GM23248 (cell line): ENCODE results near the gene KCNN4. TPM values are rescaled to one million over a fixed set of nuclear protein-coding genes. Genes with fewer than 3 reads are reported as not detected.

Experiments used
- DNase-seq: peaks from one replicate; pipeline ENCODE4 v3.0.0-alpha.2; 2015
- H2AFZ ChIP-seq: fragments of 200-600 bp; sonication (generic); 2 replicates; pipeline ENCODE4 v1.6.1; 2016; ENCODE audit warnings: antibody characterized with exemption
- H3F3A ChIP-seq: fragments of 200-600 bp; sonication (generic); 2 replicates; pipeline ENCODE4 v1.6.1; 2016; ENCODE audit warnings: mild to moderate bottlenecking, antibody characterized with exemption, mixed run types; ENCODE audit not compliant: insufficient read depth
- H3K27ac ChIP-seq: fragments of 200-600 bp; sonication (generic); 2 replicates; pipeline ENCODE4 v1.5.1; 2016; ENCODE audit warnings: mild to moderate bottlenecking
- H3K27me3 ChIP-seq: fragments of 200-600 bp; sonication (generic); replicated peaks from 2 replicates; pipeline ENCODE4 v1.6.1; 2016; ENCODE audit warnings: mild to moderate bottlenecking; ENCODE audit not compliant: insufficient read depth
- H3K36me3 ChIP-seq: fragments of 200-600 bp; sonication (generic); 2 replicates; pipeline ENCODE4 v1.6.1; 2016; ENCODE audit warnings: low read depth, mild to moderate bottlenecking
- H3K4me1 ChIP-seq: fragments of 200-600 bp; sonication (generic); 2 replicates; pipeline ENCODE4 v1.6.1; 2016; ENCODE audit warnings: mild to moderate bottlenecking; ENCODE audit not compliant: insufficient read depth
- H3K4me2 ChIP-seq: fragments of 200-600 bp; sonication (generic); one replicate; pipeline ENCODE4 v1.6.1; 2016; ENCODE audit warnings: mild to moderate bottlenecking; ENCODE audit not compliant: unreplicated experiment
- H3K4me3 ChIP-seq: fragments of 200-600 bp; sonication (generic); 2 replicates; pipeline ENCODE4 v1.5.1; 2016; ENCODE audit warnings: mild to moderate bottlenecking
- H3K79me2 ChIP-seq: fragments of 200-600 bp; sonication (generic); 2 replicates; pipeline ENCODE4 v1.6.1; 2016; ENCODE audit warnings: mild to moderate bottlenecking; ENCODE audit not compliant: insufficient read depth
- H3K9ac ChIP-seq: fragments of 200-600 bp; sonication (generic); 2 replicates; pipeline ENCODE4 v1.6.1; 2016; ENCODE audit warnings: mild to moderate bottlenecking
- H3K9me2 ChIP-seq: fragments of 200-600 bp; sonication (generic); 2 replicates; pipeline ENCODE4 v1.6.1; 2016; ENCODE audit warnings: mixed run types, mild to moderate bottlenecking, moderate library complexity; ENCODE audit not compliant: insufficient read depth
- H3K9me3 ChIP-seq: fragments of 200-600 bp; sonication (generic); one replicate; pipeline ENCODE4 v1.6.1; 2017; ENCODE audit warnings: low read depth
- H4K20me1 ChIP-seq: fragments of 200-600 bp; sonication (generic); 2 replicates; pipeline ENCODE4 v1.6.0; 2016; ENCODE audit not compliant: insufficient read depth
- EZH2 ChIP-seq: fragments of 200-600 bp; sonication (generic); IDR thresholded peaks from 2 replicates; pipeline ENCODE4 v1.6.1; 2018; ENCODE audit warnings: antibody characterized with exemption, mild to moderate bottlenecking; ENCODE audit not compliant: insufficient read depth, poor library complexity, severe bottlenecking
- EZH2phosphoT487 ChIP-seq: fragments of 200-600 bp; sonication (generic); IDR thresholded peaks from 2 replicates; pipeline ENCODE4 v1.6.1; 2018; ENCODE audit warnings: antibody characterized with exemption, moderate library complexity, mild to moderate bottlenecking, low read depth; ENCODE audit not compliant: insufficient read depth
- WGBS, 2 experiments: methylation state at CpG; one replicate each; pipeline ENCODE4 v1.1.6; 2015 to 2017; ENCODE audit warnings: low lambda C conversion rate in 2 of 2, low coverage in 1 of 2; ENCODE audit errors: missing lambda C conversion rate in 2 of 2; 5-methylcytosine and 5-hydroxymethylcytosine counted together
- in situ Hi-C: fragments of 300-500 bp; cut with MboI; formaldehyde crosslinking; loops from 2 replicates; pipeline ENCODE4 v1.15.0; 2020
- polyA plus RNA-seq: library from polyadenylated mRNA; unstranded; fragments of >200 nt; fragmentation: Nextera tagmentation; extraction: Ambion mirVana; gene quantifications from 2 replicates; pipeline ENCODE4 v1.2.1, GENCODE V29; 2016
- total RNA-seq: library from RNA; depleted of rRNA; stranded (reverse); fragments of >200 nt; shearing (Covaris generic); gene quantifications from 2 replicates; pipeline ENCODE4 v1.2.3, GENCODE V29; 2014

The KCNN4 gene
- total and polyA plus RNA-seq, 2 experiments from 2014 or later: 9.4 to 13.7 TPM

DNA sequence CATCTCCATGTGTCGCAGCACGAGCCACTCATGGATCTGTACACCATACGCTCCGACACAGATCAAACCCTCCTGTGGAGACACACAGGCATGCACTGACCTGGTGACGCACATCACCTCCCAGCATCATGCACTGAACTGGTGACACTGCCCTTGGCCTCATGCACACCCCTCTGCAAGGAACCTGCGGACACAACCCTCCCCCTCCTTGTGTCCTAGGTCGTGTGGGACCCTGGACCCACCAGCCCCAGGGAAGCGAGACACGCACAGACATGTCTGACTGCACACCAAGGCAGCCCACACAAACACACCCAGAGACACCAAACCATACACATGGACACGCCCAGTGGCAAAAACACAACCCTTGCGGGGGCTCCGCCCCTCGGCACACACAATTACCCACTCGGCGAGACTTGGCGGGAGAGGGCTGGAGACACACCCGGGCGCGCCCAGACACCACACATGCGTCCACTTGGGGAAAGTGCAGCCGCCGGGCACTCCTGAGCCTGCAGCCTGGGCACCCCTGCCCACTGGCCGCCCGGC lies 2.0 kb upstream of the KCNN4 start:
- WGBS, 2 experiments: 63 to 64% methylated on average over 24 of the region's 24 CpGs
- H3K4me3 ChIP-seq: no peak overlapping the region
- H3K4me2 ChIP-seq: no peak overlapping the region
- in situ Hi-C loops: no loop called here
- no peaks in the 10 kb centered on the region for H3K36me3 ChIP-seq
- H4K20me1 ChIP-seq: no peaks in the 10 kb centered on the region
- H3K9me2 ChIP-seq: no peaks in the 10 kb centered on the region
- H2AFZ ChIP-seq: no peak overlapping the region
- DNase-seq: no peak
- H3F3A ChIP-seq: no peaks in the 10 kb centered on the region; the same call in 1 of the 2 replicates
- no peaks in the 10 kb centered on the region; the same call in 1 of the 2 replicates for H3K79me2 ChIP-seq
- H3K27me3 ChIP-seq: no peaks in the 10 kb centered on the region
- H3K9ac ChIP-seq: no peak overlapping the region
- H3K4me1 ChIP-seq: peaks cover 36% of the 10 kb centered on the region
- no peak for TF ChIP-seq EZH2
- H3K27ac ChIP-seq: no peak overlapping the region
- no peaks in the 10 kb centered on the region for H3K9me3 ChIP-seq

DNA sequence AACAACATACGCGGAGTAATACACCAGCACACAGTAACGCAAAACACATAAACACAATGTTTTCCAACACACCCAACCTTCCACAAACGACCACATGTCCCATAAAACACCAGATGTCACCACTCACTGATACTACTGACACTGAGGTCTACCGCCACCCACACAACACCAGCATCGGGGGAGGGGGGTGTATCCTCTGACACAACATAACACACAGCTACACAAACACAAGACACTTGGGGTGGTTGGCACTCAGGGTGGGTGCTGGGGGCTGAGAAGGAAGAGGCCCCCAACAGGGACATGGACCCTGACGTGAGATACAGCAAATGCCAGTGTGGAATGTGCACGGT lies 1.5 kb upstream of the KCNN4 start:
- Histone ChIP-seq H3K27ac (no peak overlapping the region), H3K4me2 (no peak overlapping the region), H2AFZ (no peak overlapping the region), H3F3A (no peaks in the 10 kb centered on the region; the same call in 1 of the 2 replicates), H3K9me3 (no peaks in the 10 kb centered on the region), H3K9ac (no peak overlapping the region), H3K36me3 (no peaks in the 10 kb centered on the region), H3K9me2 (no peaks in the 10 kb centered on the region), H3K27me3 (no peaks in the 10 kb centered on the region), H3K4me1 (peaks cover 41% of the 10 kb centered on the region), H3K79me2 (no peaks in the 10 kb centered on the region; the same call in 1 of the 2 replicates), H3K4me3 (no peak overlapping the region), H4K20me1 (no peaks in the 10 kb centered on the region)
- in situ Hi-C loops: no loop called here
- WGBS, 2 experiments: 27 to 30% methylated on average over 8 of the region's 8 CpGs
- no peak for DNase-seq
- TF ChIP-seq EZH2phosphoT487: no peak
- no peak for TF ChIP-seq EZH2

DNA sequence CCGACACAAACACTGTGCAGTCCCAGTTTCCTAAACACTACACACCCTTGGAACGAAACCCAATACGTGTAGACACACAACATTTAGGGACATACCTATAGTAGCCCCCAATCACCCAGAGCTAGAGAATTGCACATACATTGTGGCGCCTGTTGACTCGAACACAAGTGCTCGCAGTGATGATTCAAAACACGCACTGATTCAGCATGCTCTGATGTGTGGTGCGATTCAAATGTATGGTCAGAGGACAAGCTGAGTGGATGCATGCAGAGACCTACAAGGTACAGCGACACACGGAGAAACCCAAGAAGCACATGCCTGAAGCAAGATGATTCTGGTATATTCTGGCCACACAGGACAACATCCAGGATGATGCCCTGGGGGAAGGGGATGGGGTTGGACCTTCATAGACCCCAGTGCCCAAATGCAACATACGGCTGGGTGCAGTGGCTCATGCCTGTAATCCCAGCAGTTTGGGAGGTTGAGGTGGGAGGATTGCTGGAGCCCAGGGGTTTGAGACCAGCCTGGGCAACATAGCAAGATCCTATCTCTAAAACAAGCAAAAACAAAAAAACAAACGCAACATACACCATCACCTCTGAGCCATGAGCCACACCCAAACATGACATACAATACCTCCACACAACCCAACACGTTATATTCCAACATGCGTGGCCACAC lies 997 bp upstream of the KCNN4 start:
- Histone ChIP-seq H2AFZ (0 out of 2 replicates have a peak overlapping the region, but pooled peaks have one; percentile 58), H3K4me1 (peaks cover 41% of the 10 kb centered on the region), H3K9me3 (no peaks in the 10 kb centered on the region), H4K20me1 (no peaks in the 10 kb centered on the region), H3K9ac (peak overlapping the region; percentile 72), H3K79me2 (no peaks in the 10 kb centered on the region; the same call in 1 of the 2 replicates), H3K4me2 (peak overlapping the region; percentile 69), H3K4me3 (no peak overlapping the region), H3K9me2 (no peaks in the 10 kb centered on the region), H3F3A (no peaks in the 10 kb centered on the region; the same call in 1 of the 2 replicates), H3K27me3 (no peaks in the 10 kb centered on the region), H3K36me3 (no peaks in the 10 kb centered on the region), H3K27ac (peak overlapping the region; percentile 24; the same call in 1 of the 2 replicates)
- TF ChIP-seq EZH2phosphoT487 (no peak), EZH2 (no peak)
- in situ Hi-C loops: no loop called here
- WGBS, 2 experiments: 85 to 87% methylated on average over 14 of the region's 14 CpGs
- no peak for DNase-seq

DNA sequence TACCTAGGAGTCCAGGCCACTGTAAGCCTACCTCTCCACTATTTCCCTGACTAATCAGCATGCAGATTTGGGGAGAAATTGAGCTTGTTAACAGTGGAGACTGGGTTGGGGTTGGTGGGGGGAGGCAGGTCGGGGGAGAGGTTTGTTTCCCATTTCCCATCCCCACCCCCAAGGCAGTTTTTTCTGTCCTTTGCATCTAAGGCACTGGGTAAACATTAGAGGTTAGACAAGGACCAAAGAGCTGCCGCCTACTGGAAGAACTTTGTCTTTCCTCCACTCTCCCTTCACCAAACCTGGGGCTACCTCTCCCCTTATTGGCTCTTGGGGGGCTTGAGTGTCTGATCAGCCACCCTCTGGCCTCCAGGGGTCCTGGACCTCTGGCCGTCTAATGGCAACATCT lies 953 bp downstream of the KCNN4 start:
- Histone ChIP-seq H3K4me3 (peak overlapping the region; percentile 65), H3K9me3 (no peaks in the 10 kb centered on the region), H3K4me1 (peaks cover 37% of the 10 kb centered on the region), H3K27me3 (no peaks in the 10 kb centered on the region), H4K20me1 (no peaks in the 10 kb centered on the region), H3F3A (no peaks in the 10 kb centered on the region; the same call in 1 of the 2 replicates), H3K4me2 (peak overlapping the region; percentile 69), H3K27ac (no peak overlapping the region), H3K9ac (peak overlapping the region; percentile 72), H3K9me2 (no peaks in the 10 kb centered on the region), H3K79me2 (no peaks in the 10 kb centered on the region; the same call in 1 of the 2 replicates), H2AFZ (no peak overlapping the region), H3K36me3 (no peaks in the 10 kb centered on the region)
- DNase-seq: no peak
- in situ Hi-C loops: no loop called here
- no peak for TF ChIP-seq EZH2
- no peak for TF ChIP-seq EZH2phosphoT487
- WGBS, 2 experiments: 48 to 53% methylated on average over 3 of the region's 3 CpGs
